ENCODE measurements around the gene RNU4-1. TPM values are rescaled to one million over a fixed set of nuclear protein-coding genes. Genes with fewer than 3 reads are reported as not detected.

RNU4-1 gene
- total RNA-seq, 1 experiment from 2014 or later = not detected

GRCh38 chr12:120292411-120292660, 701 bp downstream of the RNU4-1 start:
- DNase-seq (ENCODE audit: extremely low read depth, low read depth) = no peak

GRCh38 chr12:120290609-120291305, 2.3 kb downstream of the RNU4-1 start:
- DNase-seq (ENCODE audit: extremely low read depth, low read depth) = no peak

GRCh38 chr12:120287491-120287890, 5.5 kb downstream of the RNU4-1 start:
- DNase-seq (ENCODE audit: extremely low read depth, low read depth) = no peak

- DNase-seq (ENCODE audit: extremely low read depth, low read depth) = no peak
Observed at GRCh38 chr12:120286768-120287490, 6.1 kb downstream of the RNU4-1 start.

- no peak for DNase-seq (ENCODE audit: extremely low read depth, low read depth)
Observed at GRCh38 chr12:120284381-120284780, 8.7 kb downstream of the RNU4-1 start.

- no peak for DNase-seq (ENCODE audit: extremely low read depth, low read depth)
Observed at GRCh38 chr12:120283318-120283717, 9.7 kb downstream of the RNU4-1 start.

- DNase-seq (ENCODE audit: extremely low read depth, low read depth) = no peak
Observed at GRCh38 chr12:120278137-120279069, 14.6 kb downstream of the RNU4-1 start.

GRCh38 chr12:120276734-120277133, 16.3 kb downstream of the RNU4-1 start:
- DNase-seq (ENCODE audit: extremely low read depth, low read depth) = no peak

GRCh38 chr12:120267736-120268135, 25.3 kb downstream of the RNU4-1 start:
- DNase-seq (ENCODE audit: extremely low read depth, low read depth) = no peak

- DNase-seq (ENCODE audit: extremely low read depth, low read depth) = no peak
Observed at GRCh38 chr12:120266180-120266870, 26.7 kb downstream of the RNU4-1 start.

GRCh38 chr12:120265473-120266179, 27.4 kb downstream of the RNU4-1 start, which contains the start of gene PXN:
Gene PXN (minus strand): TSS chr12:120265730. CDS start chr12:120265629, 101 bp downstream.
- peak; percentile 76 for DNase-seq (ENCODE audit: extremely low read depth, low read depth)

GRCh38 chr12:120264904-120265472, 28.0 kb downstream of the RNU4-1 start:
- DNase-seq (ENCODE audit: extremely low read depth, low read depth) = no peak

GRCh38 chr12:120264086-120264903, 28.7 kb downstream of the RNU4-1 start:
- no peak for DNase-seq (ENCODE audit: extremely low read depth, low read depth)

- DNase-seq (ENCODE audit: extremely low read depth, low read depth) = no peak
Observed at GRCh38 chr12:120263748-120264085, 29.3 kb downstream of the RNU4-1 start.

- DNase-seq (ENCODE audit: extremely low read depth, low read depth) = no peak
Observed at GRCh38 chr12:120262852-120263747, 29.9 kb downstream of the RNU4-1 start.

- DNase-seq (ENCODE audit: extremely low read depth, low read depth) = peak; percentile 47
Observed at GRCh38 chr12:120261951-120262851, 30.8 kb downstream of the RNU4-1 start.

- DNase-seq (ENCODE audit: extremely low read depth, low read depth) = no peak
Observed at GRCh38 chr12:120260607-120261006, 32.4 kb downstream of the RNU4-1 start.
